Neural cell (in vitro differentiated cells): ENCODE results near the gene DTYMK. TPM values are rescaled to one million over a fixed set of nuclear protein-coding genes. Genes with fewer than 3 reads are reported as not detected.

Experiments
- H2AFZ ChIP-seq: fragments of 200-600, 300-800 bp; sonication (generic), shearing (Covaris generic); 2 replicates; pipeline ENCODE4 v1.6.0; 2014; ENCODE audit warnings: low read depth, mild to moderate bottlenecking, antibody characterized with exemption, low read length, moderate library complexity
- H3F3A ChIP-seq: fragments of 200-600 bp; shearing (Covaris generic); 2 replicates; pipeline ENCODE4 v1.6.1; 2016; ENCODE audit warnings: mild to moderate bottlenecking, moderate library complexity, mixed read lengths, antibody characterized with exemption, low read length; ENCODE audit not compliant: insufficient read depth, poor library complexity, severe bottlenecking
- H3K27ac ChIP-seq: fragments of 200-600, 300-800 bp; sonication (generic), shearing (Covaris generic); 2 replicates; pipeline ENCODE4 v1.5.1; 2014; ENCODE audit warnings: mild to moderate bottlenecking, low read length, moderate library complexity
- H3K27me3 ChIP-seq: fragments of 300-800, 200-600 bp; sonication (generic), shearing (Covaris generic); 2 replicates; pipeline ENCODE4 v1.6.0; 2014; ENCODE audit warnings: mild to moderate bottlenecking, low read depth, low read length, moderate library complexity; ENCODE audit not compliant: insufficient read depth
- H3K36me3 ChIP-seq: fragments of 300-800, 200-600 bp; sonication (generic), shearing (Covaris generic); 2 replicates; pipeline ENCODE4 v1.5.1; 2014; ENCODE audit warnings: mild to moderate bottlenecking, antibody characterized with exemption, low read length, moderate library complexity; ENCODE audit not compliant: insufficient read depth
- H3K4me2 ChIP-seq: fragments of 300-800, 200-600 bp; sonication (generic), shearing (Covaris generic); 2 replicates; pipeline ENCODE4 v1.6.0; 2014; ENCODE audit warnings: mild to moderate bottlenecking, low read length
- H3K4me3 ChIP-seq: fragments of 300-800, 200-600 bp; sonication (generic), shearing (Covaris generic); 2 replicates; pipeline ENCODE4 v1.5.1; 2014; ENCODE audit warnings: mild to moderate bottlenecking, low read length, moderate library complexity
- H3K79me2 ChIP-seq: fragments of 200-600 bp; shearing (Covaris generic); replicated peaks from 2 replicates; pipeline ENCODE4 v1.6.0; 2014; ENCODE audit warnings: mild to moderate bottlenecking, low read length, moderate library complexity; ENCODE audit not compliant: insufficient read depth
- H3K9ac ChIP-seq: fragments of 300-800, 200-600 bp; sonication (generic), shearing (Covaris generic); 2 replicates; pipeline ENCODE4 v1.6.1; 2016; ENCODE audit warnings: mild to moderate bottlenecking, low read length, mixed read lengths
- H3K9me2 ChIP-seq: fragments of 200-600 bp; shearing (Covaris generic); 2 replicates; pipeline ENCODE4 v1.6.1; 2016; ENCODE audit warnings: mild to moderate bottlenecking, low read length, mixed read lengths; ENCODE audit not compliant: insufficient read depth
- H3K9me3 ChIP-seq: fragments of 200-600, 300-800 bp; sonication (generic), shearing (Covaris generic); 2 replicates; pipeline ENCODE4 v1.6.1; 2016; ENCODE audit warnings: mild to moderate bottlenecking, mixed run types, low read length, moderate library complexity, mixed read lengths
- H4K20me1 ChIP-seq: fragments of 200-600 bp; shearing (Covaris generic); 2 replicates; pipeline ENCODE4 v1.6.1; 2016; ENCODE audit warnings: mild to moderate bottlenecking, mixed run types; ENCODE audit not compliant: insufficient read depth
- CTCF ChIP-seq: fragments of 450-650 bp; IDR thresholded peaks from 2 replicates; pipeline ENCODE4 v1.5.1; 2014; ENCODE audit warnings: antibody characterized with exemption, mild to moderate bottlenecking, moderate library complexity; ENCODE audit not compliant: poor library complexity, severe bottlenecking
- EP300 ChIP-seq: fragments of 450-650 bp; conservative IDR thresholded peaks from 2 replicates; pipeline ENCODE4 v1.6.1; 2014; ENCODE audit warnings: antibody characterized with exemption, mild to moderate bottlenecking, moderate library complexity; ENCODE audit not compliant: poor library complexity, severe bottlenecking
- EZH2 ChIP-seq: fragments of 200-600, 300-800 bp; shearing (Covaris generic), sonication (generic); IDR thresholded peaks from 2 replicates; pipeline ENCODE4 v1.6.1; 2014; ENCODE audit warnings: antibody characterized with exemption, low read length, borderline replicate concordance, mild to moderate bottlenecking; ENCODE audit not compliant: insufficient read depth, poor library complexity, severe bottlenecking
- MXI1 ChIP-seq: fragments of 450-650 bp; conservative IDR thresholded peaks from 2 replicates; pipeline ENCODE4 v1.6.1; 2014; ENCODE audit warnings: antibody characterized with exemption, mild to moderate bottlenecking; ENCODE audit not compliant: poor library complexity, severe bottlenecking
- POLR2AphosphoS5 ChIP-seq: IDR thresholded peaks from 2 replicates; pipeline ENCODE4 v1.6.1; 2012
- RAD21 ChIP-seq: fragments of 450-650 bp; conservative IDR thresholded peaks from 2 replicates; pipeline ENCODE4 v1.6.1; 2014; ENCODE audit warnings: antibody characterized with exemption, mild to moderate bottlenecking, moderate library complexity
- REST ChIP-seq: IDR thresholded peaks from 2 replicates; pipeline ENCODE4 v1.6.1; 2012; ENCODE audit warnings: borderline replicate concordance
- SMC3 ChIP-seq: fragments of 450-650 bp; conservative IDR thresholded peaks from 2 replicates; pipeline ENCODE4 v1.6.1; 2014; ENCODE audit warnings: antibody characterized with exemption, mild to moderate bottlenecking, moderate library complexity; ENCODE audit not compliant: poor library complexity
- TAF1 ChIP-seq: IDR thresholded peaks from 2 replicates; pipeline ENCODE4 v1.6.1; 2012; ENCODE audit warnings: low read depth
- polyA plus RNA-seq: library from polyadenylated mRNA; depleted of rRNA; stranded (reverse); fragments of >200 nt; gene quantifications from 2 replicates; pipeline ENCODE4 v1.2.3, GENCODE V29; 2014

DTYMK gene
- polyA plus RNA-seq, 1 donor from 2014 or later, result 33.5 TPM

GRCh38 chr2:241734467-241735208, 48.0 kb upstream of the DTYMK start, which contains the start of gene D2HGDH:
Gene D2HGDH, plus strand, starts transcription at chr2:241734630. Its CDS starts 595 bp downstream, at chr2:241735225.
- Histone ChIP-seq H3K79me2 (no peaks in the 10 kb centered on the region), H3K9ac (peak within 1 kb of the TSS; percentile 82), H3K27ac (peak within 1 kb of the TSS; percentile 79), H3K27me3 (no peaks in the 10 kb centered on the region), H3K4me3 (peak within 1 kb of the TSS; percentile 97), H3K9me2 (no peaks in the 10 kb centered on the region), H4K20me1 (no peaks in the 10 kb centered on the region), H3F3A (no peaks in the 10 kb centered on the region), H3K36me3 (no peaks in the 10 kb centered on the region), H3K4me2 (peak within 1 kb of the TSS; percentile 38), H3K9me3 (no peaks in the 10 kb centered on the region), H2AFZ (peak within 1 kb of the TSS; percentile 65)
- no peak for TF ChIP-seq CTCF
- TF ChIP-seq MXI1, result peak; percentile 84
- peak; percentile 85 for TF ChIP-seq POLR2AphosphoS5
- peak; percentile 75 for TF ChIP-seq EP300

GRCh38 chr2:241734208-241734466, 47.5 kb upstream of the DTYMK start:
- peak overlapping the region; percentile 82 for H3K9ac ChIP-seq
- H3K4me3 ChIP-seq, result peak overlapping the region; percentile 97
- H3K79me2 ChIP-seq, result no peaks in the 10 kb centered on the region
- TF ChIP-seq CTCF (peak; percentile 9), EZH2 (no peak), EP300 (no peak)
- H2AFZ ChIP-seq, result peak overlapping the region; percentile 65
- H3K27ac ChIP-seq, result peak overlapping the region; percentile 45
- H3K36me3 ChIP-seq, result no peaks in the 10 kb centered on the region
- H3K9me2 ChIP-seq, result no peaks in the 10 kb centered on the region
- H3K4me2 ChIP-seq, result no peak overlapping the region
- H3F3A ChIP-seq, result no peaks in the 10 kb centered on the region
- H4K20me1 ChIP-seq, result no peaks in the 10 kb centered on the region
- H3K27me3 ChIP-seq, result no peaks in the 10 kb centered on the region
- H3K9me3 ChIP-seq, result no peaks in the 10 kb centered on the region

GRCh38 chr2:241733391-241734207, 47.0 kb upstream of the DTYMK start:
- no peaks in the 10 kb centered on the region for H4K20me1 ChIP-seq
- no peaks in the 10 kb centered on the region for H3K27me3 ChIP-seq
- no peaks in the 10 kb centered on the region for H3K9me3 ChIP-seq
- H2AFZ ChIP-seq, result peak overlapping the region; percentile 65
- no peak overlapping the region for H3K4me2 ChIP-seq
- peak overlapping the region; percentile 45 for H3K27ac ChIP-seq
- peak overlapping the region; percentile 82 for H3K9ac ChIP-seq
- TF ChIP-seq TAF1 (no peak), EZH2 (no peak), RAD21 (no peak), CTCF (no peak), MXI1 (no peak), SMC3 (no peak), EP300 (no peak), POLR2AphosphoS5 (no peak), REST (no peak)
- no peaks in the 10 kb centered on the region for H3K36me3 ChIP-seq
- no peaks in the 10 kb centered on the region for H3K9me2 ChIP-seq
- peak overlapping the region; percentile 97 for H3K4me3 ChIP-seq
- no peaks in the 10 kb centered on the region for H3K79me2 ChIP-seq
- H3F3A ChIP-seq, result no peaks in the 10 kb centered on the region
